SH-SY5Y (cell line): ENCODE measurements around the gene CFAP44.

Source experiments
- GATA2 ChIP-seq: IDR thresholded peaks from 2 replicates; pipeline ENCODE4 v1.6.1; 2011; ENCODE audit warnings: mild to moderate bottlenecking, low read depth, low read length
- GATA3 ChIP-seq: IDR thresholded peaks from 2 replicates; pipeline ENCODE4 v1.6.1; 2011; ENCODE audit warnings: low read depth, mild to moderate bottlenecking, low read length, moderate library complexity

DNA sequence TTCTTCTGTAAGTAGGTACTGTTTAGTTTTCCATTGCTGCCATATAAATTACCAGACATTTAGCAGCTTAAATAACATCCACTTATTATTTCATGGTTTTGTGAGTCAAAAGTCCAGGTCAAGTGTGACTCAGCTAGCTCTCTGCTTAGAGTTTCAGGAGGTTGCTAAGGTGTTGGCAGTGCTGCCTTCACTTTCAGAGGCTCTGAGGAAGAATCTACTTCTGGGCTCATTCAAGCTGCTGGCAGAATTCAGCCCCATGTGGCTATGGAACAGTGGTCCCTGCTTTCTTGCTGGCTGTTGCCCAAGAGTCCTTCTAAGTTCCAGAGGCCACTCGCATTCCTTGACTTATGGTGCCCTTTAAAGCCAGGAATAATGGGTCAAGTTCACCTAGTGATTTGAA is 4.5 kb downstream of the CFAP44 start:
- no peak for TF ChIP-seq GATA3
- TF ChIP-seq GATA2, result no peak
